ENCODE data around the gene NDUFS3.
"Not testable (repeated sequence)": the region's sequence is repeated elsewhere in the genome, so short reads cannot be mapped to it uniquely, and the experiment has no call there.

Gene NDUFS3

GRCh38 chr11:47578524-47579494, at the start of gene NDUFS3, which contains the start of gene KBTBD4:
Gene NDUFS3 (plus strand): TSS chr11:47579074. CDS start chr11:47579092, 18 bp downstream.
Gene KBTBD4 (minus strand): TSS chr11:47578970. CDS start chr11:47578951, 19 bp downstream.
- DNase-seq (ENCODE audit: low read depth, low spot score): peak; percentile 75

- DNase-seq (ENCODE audit: low read depth, low spot score): no peak
Measured at GRCh38 chr11:47529951-47530350, 48.9 kb upstream of the NDUFS3 start.

- not testable (repeated sequence) for DNase-seq (ENCODE audit: low read depth, low spot score)
Measured at GRCh38 chr11:47530721-47531120, 48.2 kb upstream of the NDUFS3 start.

GRCh38 chr11:47531666-47532065, 47.2 kb upstream of the NDUFS3 start:
- DNase-seq (ENCODE audit: low read depth, low spot score): no peak

- DNase-seq (ENCODE audit: low read depth, low spot score): no peak
Measured at GRCh38 chr11:47532597-47533213, 46.2 kb upstream of the NDUFS3 start.

- DNase-seq (ENCODE audit: low read depth, low spot score): no peak
Measured at GRCh38 chr11:47533690-47534151, 45.2 kb upstream of the NDUFS3 start.

- DNase-seq (ENCODE audit: low read depth, low spot score): no peak
Measured at GRCh38 chr11:47534704-47535251, 44.1 kb upstream of the NDUFS3 start.

- DNase-seq (ENCODE audit: low read depth, low spot score): no peak
Measured at GRCh38 chr11:47536915-47537314, 42.0 kb upstream of the NDUFS3 start.

GRCh38 chr11:47538741-47539565, 39.9 kb upstream of the NDUFS3 start:
- DNase-seq (ENCODE audit: low read depth, low spot score): no peak

GRCh38 chr11:47539681-47540039, 39.2 kb upstream of the NDUFS3 start:
- DNase-seq (ENCODE audit: low read depth, low spot score): no peak

- no peak for DNase-seq (ENCODE audit: low read depth, low spot score)
Measured at GRCh38 chr11:47541070-47541469, 37.8 kb upstream of the NDUFS3 start.

- DNase-seq (ENCODE audit: low read depth, low spot score): no peak
Measured at GRCh38 chr11:47545298-47545697, 33.6 kb upstream of the NDUFS3 start.

- DNase-seq (ENCODE audit: low read depth, low spot score): not testable (repeated sequence)
Measured at GRCh38 chr11:47546274-47546673, 32.6 kb upstream of the NDUFS3 start.

GRCh38 chr11:47550288-47551047, 28.4 kb upstream of the NDUFS3 start:
- no peak for DNase-seq (ENCODE audit: low read depth, low spot score)

- DNase-seq (ENCODE audit: low read depth, low spot score): no peak
Measured at GRCh38 chr11:47551086-47551485, 27.8 kb upstream of the NDUFS3 start.

- no peak for DNase-seq (ENCODE audit: low read depth, low spot score)
Measured at GRCh38 chr11:47552056-47552565, 26.8 kb upstream of the NDUFS3 start.

GRCh38 chr11:47552566-47553405, 26.1 kb upstream of the NDUFS3 start, which contains the start of gene CELF1:
Gene CELF1 (minus strand): TSS chr11:47553132. CDS start chr11:47499523, 53,609 bp downstream.
- DNase-seq (ENCODE audit: low read depth, low spot score): peak; percentile 70

- peak; percentile 28 for DNase-seq (ENCODE audit: low read depth, low spot score)
Measured at GRCh38 chr11:47553406-47553743, 25.5 kb upstream of the NDUFS3 start.

- not testable (repeated sequence) for DNase-seq (ENCODE audit: low read depth, low spot score)
Measured at GRCh38 chr11:47557004-47557403, 21.9 kb upstream of the NDUFS3 start.
